B cell (primary cell): ENCODE results near the gene L3MBTL4. TPM values are rescaled to one million over a fixed set of nuclear protein-coding genes. Genes with fewer than 3 reads are reported as not detected.

Experiments used
- ATAC-seq: fragments of 200-7000 bp; cut with Tn5 transposase; one replicate; pipeline ENCODE4 v1.10.0; 2021; ENCODE audit warnings: low read depth, mild to moderate bottlenecking, moderate number of reproducible peaks, moderate library complexity
- CTCF ChIA-PET: fragments of 350-600 bp; sonication (Branson Sonifier 250); formaldehyde crosslinking; loops from one replicate; lab custom pipeline; 2021; ENCODE audit warnings: antibody characterized with exemption, inconsistent platforms; lab: Charles Lee
- POLR2A ChIA-PET: fragments of 350-600 bp; sonication (Branson Sonifier 250); formaldehyde crosslinking; loops from one replicate; lab custom pipeline; 2021; ENCODE audit warnings: antibody characterized with exemption; lab: Charles Lee
- DNase-seq: peaks from one replicate; pipeline ENCODE4 v3.0.0; 2013
- H2AFZ ChIP-seq: 2 replicates; pipeline ENCODE4 v1.6.1; 2012; ENCODE audit warnings: mild to moderate bottlenecking, low read depth, low read length; ENCODE audit not compliant: insufficient read depth, poor library complexity, severe bottlenecking
- H3K27ac ChIP-seq, 2 donors: 1 replicate in 1 of 2; 2 replicates in 1 of 2; pipeline ENCODE4 v1.5.1; 2012 to 2013; ENCODE audit warnings: low read length in 2 of 2, mild to moderate bottlenecking in 2 of 2, moderate library complexity in 1 of 2
- H3K27me3 ChIP-seq, 4 experiments: fragments of 200-600 bp in 1 of 4; sonication (generic) in 1 of 4; replicated peaks in 1 of 4; 1 replicate in 2 of 4; 2 replicates in 2 of 4; pipeline versions ENCODE4 v1.6.1 to v1.7.0; 2013 to 2016; ENCODE audit warnings: low read length in 3 of 4, mild to moderate bottlenecking in 2 of 4, mixed read lengths in 1 of 4, moderate library complexity in 1 of 4; ENCODE audit not compliant: insufficient read depth in 4 of 4, control insufficient read depth in 3 of 4; ENCODE audit errors: control extremely low read depth in 1 of 4
- H3K36me3 ChIP-seq, 2 experiments: replicated peaks in 1 of 2; 1 replicate in 1 of 2; 2 replicates in 1 of 2; pipeline versions ENCODE4 v1.6.1 to v1.7.1; 2013; ENCODE audit warnings: low read length in 1 of 2; ENCODE audit not compliant: insufficient read depth in 2 of 2, control insufficient read depth in 1 of 2; ENCODE audit errors: control extremely low read depth in 1 of 2, extremely low read depth in 1 of 2
- H3K4me1 ChIP-seq, 2 donors: fragments of 200-600 bp in 1 of 2; sonication (generic) in 1 of 2; 1 replicate in 1 of 2; 2 replicates in 1 of 2; pipeline versions ENCODE4 v1.5.1 to v1.6.1; 2013 to 2017; ENCODE audit warnings: low read length in 2 of 2; ENCODE audit not compliant: control insufficient read depth in 2 of 2, insufficient read depth in 2 of 2
- H3K4me2 ChIP-seq: replicated peaks from 2 replicates; pipeline ENCODE3; 2012; ENCODE audit warnings: mild to moderate bottlenecking, low read depth, low read length; ENCODE audit not compliant: poor library complexity, severe bottlenecking
- H3K4me3 ChIP-seq, 5 experiments: fragments of 200-600 bp in 1 of 5; sonication (generic) in 1 of 5; 1 replicate in 3 of 5; 2 replicates in 2 of 5; pipeline versions ENCODE4 v1.5.1 to v1.7.0; 2011 to 2016; ENCODE audit warnings: low read length in 4 of 5, mild to moderate bottlenecking in 4 of 5, low read depth in 2 of 5, control low read depth in 1 of 5, moderate library complexity in 1 of 5; ENCODE audit not compliant: insufficient read depth in 1 of 5; ENCODE audit errors: control extremely low read depth in 1 of 5, extremely low read depth in 1 of 5
- H3K79me2 ChIP-seq: fragments of 200-600 bp; sonication (generic); one replicate; pipeline ENCODE4 v1.6.0; 2016; ENCODE audit warnings: low read length; ENCODE audit not compliant: control insufficient read depth, insufficient read depth
- H3K9ac ChIP-seq: fragments of 200-600 bp; sonication (generic); 2 replicates; pipeline ENCODE4 v1.6.1; 2017; ENCODE audit warnings: mild to moderate bottlenecking, low read length, moderate library complexity
- H3K9me3 ChIP-seq, 3 donors: one replicate each; pipeline versions ENCODE4 v1.6.1 to v1.7.1; 2013; ENCODE audit warnings: low read length in 2 of 3; ENCODE audit not compliant: control insufficient read depth in 2 of 3, insufficient read depth in 1 of 3; ENCODE audit errors: control extremely low read depth in 1 of 3
- H4K20me1 ChIP-seq: 2 replicates; pipeline ENCODE4 v1.6.0; 2012; ENCODE audit warnings: mild to moderate bottlenecking, low read length; ENCODE audit not compliant: insufficient read depth, control insufficient read depth, poor library complexity, severe bottlenecking
- H3K27ac Mint-ChIP-seq: one replicate; pipeline ENCODE4 v1.8.0; 2021; ENCODE audit warnings: mixed read lengths
- H3K27me3 Mint-ChIP-seq: one replicate; pipeline ENCODE4 v1.8.0; 2021; ENCODE audit warnings: mixed read lengths
- H3K4me1 Mint-ChIP-seq: one replicate; pipeline ENCODE4 v1.8.0; 2021; ENCODE audit warnings: mixed read lengths
- H3K4me3 Mint-ChIP-seq: one replicate; pipeline ENCODE4 v1.8.0; 2021; ENCODE audit warnings: mixed read lengths
- H3K9me3 Mint-ChIP-seq: one replicate; pipeline ENCODE4 v1.8.0; 2022; ENCODE audit warnings: mixed read lengths; ENCODE audit not compliant: insufficient read depth
- CTCF ChIP-seq: fragments of 200-600 bp; IDR thresholded peaks from one replicate; pipeline ENCODE4 v1.8.0; 2022; ENCODE audit warnings: antibody characterized with exemption, mild to moderate bottlenecking
- EZH2 ChIP-seq: IDR thresholded peaks from 2 replicates; pipeline ENCODE4 v1.6.1; 2012; ENCODE audit warnings: borderline replicate concordance, low read depth, mild to moderate bottlenecking, moderate library complexity, low read length; ENCODE audit not compliant: insufficient read depth, poor library complexity, severe bottlenecking
- WGBS: methylation state at CpG from one replicate; pipeline ENCODE4 v1.1.5; 2013; ENCODE audit warnings: missing lambda C conversion rate; ENCODE audit not compliant: insufficient coverage; 5-methylcytosine and 5-hydroxymethylcytosine counted together
- intact Hi-C: fragments of 100-400 bp; cut with micrococcal nuclease; formaldehyde crosslinking; loops from one replicate; pipeline ENCODE4 v1.10.0; 2022
- polyA plus RNA-seq: library from polyadenylated mRNA; depleted of rRNA; stranded (reverse); fragments of >200 nt; gene quantifications from 2 replicates; pipeline ENCODE4 v1.2.3, GENCODE V29; 2012
- total RNA-seq, 2 donors: library from RNA; stranded (reverse); fragments of 120-200 nt in 1 of 2; gene quantifications; 1 replicate in 1 of 2; 2 replicates in 1 of 2; pipeline versions ENCODE4 v1.2.3 to v1.2.4, GENCODE V29; 2013 to 2022

The L3MBTL4 gene
- total and polyA plus RNA-seq, 2 donors (not counting 1 experiment from before 2014, with no cell fraction given), result 3.0 to 11.9 TPM

GRCh38 chr18:6009756-6010155, 405.0 kb downstream of the L3MBTL4 start:
- TF ChIP-seq CTCF (no peak), EZH2 (no peak)
- Histone ChIP-seq H2AFZ (no peak overlapping the region), H3K4me3 (no peak overlapping the region), H3K4me2 (no peak overlapping the region), H4K20me1 (no peaks in the 10 kb centered on the region), H3K9ac (no peak overlapping the region), H3K36me3 (no peaks in the 10 kb centered on the region), H3K9me3 (peaks cover 0 to 3% (median 0%) of the 10 kb centered on the region in 3 donors), H3K4me1 (no peaks in the 10 kb centered on the region), H3K79me2 (no peaks in the 10 kb centered on the region), H3K27ac (no peak overlapping the region), H3K27me3 (no peaks in the 10 kb centered on the region)
- no peak for ATAC-seq
- Mint-ChIP-seq H3K4me3 (no peak overlapping the region), H3K27me3 (no peaks in the 10 kb centered on the region), H3K27ac (no peak overlapping the region), H3K9me3 (no peaks in the 10 kb centered on the region), H3K4me1 (no peaks in the 10 kb centered on the region)
- intact Hi-C loops, result no loop called here
- DNase-seq, result no peak
- CTCF ChIA-PET, result no interaction called here
- no CpG with 5 or more reads among the region's 4 CpGs for WGBS
- POLR2A ChIA-PET, result no interaction called here

- no peaks in the 10 kb centered on the region for H3K27me3 Mint-ChIP-seq
- Histone ChIP-seq H2AFZ (no peak overlapping the region), H3K4me3 (no peak overlapping the region), H3K9me3 (peaks cover 0 to 6% (median 3%) of the 10 kb centered on the region in 3 donors), H3K27me3 (no peaks in the 10 kb centered on the region), H4K20me1 (no peaks in the 10 kb centered on the region), H3K4me2 (no peak overlapping the region), H3K27ac (no peak overlapping the region), H3K36me3 (no peaks in the 10 kb centered on the region), H3K79me2 (no peaks in the 10 kb centered on the region), H3K4me1 (no peaks in the 10 kb centered on the region), H3K9ac (no peak overlapping the region)
- no peak for ATAC-seq
- ChIA-PET CTCF (no interaction called here), POLR2A (no interaction called here)
- intact Hi-C loops, result no loop called here
- H3K4me1 Mint-ChIP-seq, result peaks cover 5% of the 10 kb centered on the region
- H3K9me3 Mint-ChIP-seq, result peaks cover 2% of the 10 kb centered on the region
- no peak overlapping the region for H3K27ac Mint-ChIP-seq
- TF ChIP-seq CTCF, result no peak
- DNase-seq, result no peak
- WGBS, result no CpG with 5 or more reads among the region's 3 CpGs
- H3K4me3 Mint-ChIP-seq, result no peak overlapping the region
Measured at GRCh38 chr18:6004683-6005082, 410.0 kb downstream of the L3MBTL4 start.
